SIG-M5 (cell line): ENCODE results near the gene LBR.

Experiments used
- DNase-seq: peaks from one replicate; lab custom pipeline; 2025; lab: John Stamatoyannopoulos, UW

LBR gene

GRCh38 chr1:225464851-225465792 lies 37.3 kb upstream of the LBR start:
- no peak for DNase-seq

GRCh38 chr1:225462714-225463574 lies 35.1 kb upstream of the LBR start:
- no peak for DNase-seq

DNA sequence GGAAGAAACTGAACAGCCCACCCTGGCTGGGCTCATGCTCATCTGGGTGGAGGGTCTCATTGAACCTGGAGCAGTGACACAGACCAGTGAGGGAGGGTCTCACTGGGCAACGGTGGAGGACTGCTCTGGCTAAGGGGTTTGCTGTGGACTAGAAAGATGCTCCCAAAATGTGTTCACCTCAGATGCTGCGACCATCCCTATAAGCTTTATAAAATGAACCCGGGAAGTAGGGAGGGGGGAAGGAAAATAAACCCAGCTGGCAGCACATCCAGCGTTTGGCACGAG lies 34.5 kb upstream of the LBR start:
- no peak for DNase-seq

GRCh38 chr1:225461533-225462428 lies 33.9 kb upstream of the LBR start:
- DNase-seq, result no peak

DNA sequence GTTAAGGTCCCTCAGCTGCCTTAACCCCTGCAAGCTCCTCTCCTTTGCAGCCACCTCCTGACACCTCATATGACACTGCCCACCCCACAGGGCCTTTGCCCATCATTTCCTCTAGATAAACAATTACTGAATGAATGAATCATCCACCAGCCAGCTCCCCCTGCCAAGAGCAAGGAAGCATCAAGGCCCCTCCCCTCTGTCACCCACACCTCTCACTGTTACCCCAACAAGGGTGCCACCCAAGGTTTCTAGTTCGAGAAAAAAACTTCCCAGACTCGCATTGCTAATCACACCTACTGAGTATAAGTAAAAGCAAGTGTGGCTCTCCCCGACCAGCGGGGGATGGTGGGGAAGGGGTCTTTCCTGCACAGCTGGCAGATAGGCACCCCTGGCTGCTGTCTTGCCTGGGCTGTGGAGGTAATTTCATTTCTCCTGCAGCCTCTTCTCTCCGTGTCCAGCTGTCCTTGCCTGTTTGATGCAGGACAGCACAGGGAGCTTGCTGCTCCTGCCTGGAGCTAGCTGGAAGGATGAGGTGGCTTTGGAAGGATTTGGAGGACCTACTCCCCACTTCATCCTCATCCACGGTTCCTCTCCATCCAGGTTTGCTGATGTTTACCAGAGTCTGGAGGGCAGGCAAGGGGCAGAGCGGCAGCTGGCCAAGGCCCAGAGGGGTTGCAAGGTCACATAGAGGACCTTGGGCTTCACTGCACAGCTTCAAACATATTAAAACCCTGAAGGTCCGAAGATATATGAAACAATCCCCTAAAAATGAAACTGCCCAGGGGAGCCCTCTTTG lies 33.1 kb upstream of the LBR start:
- no peak for DNase-seq

GRCh38 chr1:225460021-225460736 lies 32.3 kb upstream of the LBR start:
- no peak for DNase-seq

GRCh38 chr1:225458222-225458631 lies 30.4 kb upstream of the LBR start:
- peak; percentile 32 for DNase-seq

DNA sequence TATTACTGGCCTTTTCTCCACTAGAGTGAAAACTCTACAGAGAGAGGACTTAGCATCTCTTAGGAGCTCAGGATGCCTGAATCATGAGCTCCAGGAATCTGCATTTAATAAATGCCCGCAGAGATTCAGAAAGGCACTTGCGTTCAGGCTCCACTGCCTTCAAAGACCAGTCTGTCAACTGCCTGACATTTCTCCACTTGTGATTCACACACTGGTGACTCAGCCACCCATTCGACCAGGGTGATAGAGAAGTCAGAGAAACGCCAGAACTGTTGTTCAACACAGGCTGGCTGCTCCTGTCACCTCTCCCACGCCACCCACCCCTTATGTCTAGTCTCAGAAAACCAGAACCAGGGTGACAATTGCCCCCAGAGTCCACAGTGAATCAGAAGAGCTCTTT lies 26.9 kb upstream of the LBR start:
- peak; percentile 33 for DNase-seq

- no peak for DNase-seq
Measured at GRCh38 chr1:225453797-225454648, 26.2 kb upstream of the LBR start.

GRCh38 chr1:225451840-225452515 lies 24.1 kb upstream of the LBR start:
- DNase-seq, result no peak

- DNase-seq, result no peak
Measured at GRCh38 chr1:225451340-225451739, 23.5 kb upstream of the LBR start.

- DNase-seq, result no peak
Measured at GRCh38 chr1:225450491-225451191, 22.8 kb upstream of the LBR start.

DNA sequence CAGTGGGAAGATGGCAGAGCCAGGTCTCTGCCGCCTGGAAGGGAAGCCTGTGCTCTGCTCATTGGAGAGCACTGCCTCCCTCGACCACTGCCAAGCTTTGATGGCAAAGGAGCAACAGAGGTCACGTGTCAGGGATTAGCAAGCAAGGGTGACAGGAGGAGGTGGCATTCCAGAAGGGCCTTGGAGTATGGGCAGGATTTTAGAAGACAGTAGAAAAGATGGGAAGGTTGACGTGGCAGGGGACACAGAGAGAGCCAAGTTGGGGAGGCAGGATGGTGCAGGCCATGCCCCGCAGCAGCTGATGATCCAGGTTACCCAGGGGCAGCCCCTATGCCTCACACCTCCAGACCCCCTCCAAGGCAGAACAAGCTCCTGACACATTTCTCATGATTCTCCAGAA lies 21.9 kb upstream of the LBR start:
- no peak for DNase-seq

DNA sequence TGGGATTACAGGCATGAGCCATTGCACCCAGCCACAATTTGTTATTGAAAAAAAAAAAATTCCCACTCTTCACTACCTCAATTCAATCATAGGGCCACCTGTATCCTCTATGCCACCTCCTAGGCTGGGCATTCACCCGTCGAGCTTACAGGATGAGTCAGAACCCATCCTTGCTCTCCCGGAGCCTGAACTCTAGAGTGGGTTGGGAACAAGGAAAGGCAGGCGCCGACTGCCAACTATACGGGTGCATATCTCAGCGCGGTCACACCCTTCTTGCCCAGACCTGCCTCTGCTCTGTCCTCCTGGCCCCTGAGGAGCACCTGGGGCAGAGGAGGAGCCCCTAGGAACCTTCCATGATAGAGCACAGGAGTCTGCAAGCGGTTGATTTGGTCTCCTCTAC lies 21.4 kb upstream of the LBR start:
- DNase-seq, result no peak

GRCh38 chr1:225448146-225448805 lies 20.4 kb upstream of the LBR start:
- DNase-seq, result no peak

- no peak for DNase-seq
Measured at GRCh38 chr1:225447650-225448089, 19.8 kb upstream of the LBR start.

DNA sequence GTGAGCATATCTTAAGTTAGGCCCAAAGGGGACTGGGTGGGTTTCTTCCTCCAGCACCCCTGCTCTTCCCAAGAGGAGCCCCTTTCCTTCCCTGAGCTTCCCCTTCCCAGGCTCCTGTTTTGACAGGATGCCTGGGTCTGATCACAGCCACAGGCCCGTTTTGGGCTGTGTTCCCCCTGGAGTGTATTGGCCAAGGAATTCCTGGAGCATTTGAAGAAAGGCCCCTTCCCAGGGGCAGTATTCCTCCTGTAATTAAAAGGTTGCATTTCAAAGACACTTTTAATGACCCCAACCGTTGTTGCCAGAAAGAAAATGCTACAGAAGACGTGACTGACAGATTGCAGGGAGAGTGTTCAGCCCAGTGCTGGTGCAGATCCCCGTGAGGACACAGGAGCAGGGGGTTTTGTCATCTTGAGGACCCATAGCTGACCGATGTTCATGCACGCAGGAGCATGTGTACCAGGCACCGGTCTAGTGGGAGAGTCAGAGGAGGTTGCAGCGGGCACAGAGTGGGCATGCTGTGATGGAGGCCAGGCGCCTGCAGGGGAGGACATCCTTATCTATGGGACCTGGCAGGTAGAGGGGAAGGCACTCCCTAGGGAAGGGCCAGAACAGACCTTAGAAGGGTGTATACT lies 19.3 kb upstream of the LBR start:
- DNase-seq, result no peak
